NT2/D1 (cell line): ENCODE results near the gene KIF15.

Source experiments
- SUZ12 ChIP-seq: IDR thresholded peaks from 2 replicates; pipeline ENCODE4 v1.6.1; 2011; ENCODE audit not compliant: insufficient read length, insufficient read depth; ENCODE audit errors: extremely low read depth
- YY1 ChIP-seq: IDR thresholded peaks from 2 replicates; pipeline ENCODE4 v1.6.1; 2011; ENCODE audit not compliant: insufficient read length, insufficient read depth
- ZNF274 ChIP-seq: IDR thresholded peaks from 2 replicates; pipeline ENCODE4 v1.6.1; 2011; ENCODE audit warnings: mild to moderate bottlenecking, low read depth, low read length

DNA sequence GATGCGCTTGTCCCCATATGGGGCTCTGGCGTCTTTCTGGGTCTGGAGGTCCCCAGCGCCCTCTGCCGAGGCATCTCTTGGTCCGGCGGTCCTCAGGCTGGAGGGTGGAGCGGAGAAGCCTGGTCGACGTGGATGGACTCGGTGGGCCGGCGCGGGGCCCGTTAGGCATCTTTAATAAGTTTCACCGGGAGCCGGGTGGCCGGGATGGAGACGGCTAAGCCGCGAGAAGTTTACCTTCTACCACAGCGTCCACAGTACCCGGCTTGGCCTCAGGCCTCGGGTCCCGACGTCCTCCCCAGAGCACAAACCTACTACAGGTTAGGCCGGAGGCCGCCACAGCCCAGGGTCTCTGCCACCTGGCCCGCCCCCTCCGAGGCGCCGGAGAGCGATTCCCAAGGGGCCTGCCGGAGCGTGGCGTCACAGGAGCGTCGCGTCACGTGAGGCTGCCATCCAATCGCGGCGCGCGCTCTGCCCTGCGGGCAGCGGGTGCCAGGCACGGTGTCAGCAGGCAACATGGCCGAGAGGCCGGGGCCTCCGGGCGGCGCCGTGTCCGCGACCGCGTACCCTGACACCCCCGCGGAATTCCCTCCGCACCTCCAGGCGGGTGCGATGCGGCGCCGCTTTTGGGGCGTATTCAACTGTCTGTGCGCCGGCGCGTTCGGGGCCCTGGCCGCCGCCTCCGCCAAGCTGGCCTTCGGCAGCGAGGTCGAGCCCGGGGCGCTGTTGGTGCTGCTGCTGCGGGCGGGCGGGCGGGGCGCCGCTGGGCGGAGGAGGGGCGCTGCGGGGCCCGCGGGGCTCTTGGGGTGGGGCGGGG lies 100.0 kb downstream of the KIF15 start, which contains the start of gene TMEM42:
- TF ChIP-seq ZNF274 (no peak), SUZ12 (no peak), YY1 (peak; percentile 70)
